Esophagus (tissue), 2 donors: ENCODE measurements around the gene TBP. TPM values are rescaled to one million over a fixed set of nuclear protein-coding genes. Genes with fewer than 3 reads are reported as not detected.
A peak's percentile ranks its signal among the peaks of the same experiment; 100 is the strongest.
"Not testable (repeated sequence)": the region's sequence is repeated elsewhere in the genome, so short reads cannot be mapped to it uniquely, and the experiment has no call there.

Experiments
- H3K27ac ChIP-seq, 2 donors: one replicate each; pipeline ENCODE4 v1.5.1; 2013; ENCODE audit warnings: low read depth in 2 of 2, mild to moderate bottlenecking in 2 of 2, inconsistent platforms in 1 of 2, low read length in 1 of 2, moderate library complexity in 1 of 2
- H3K27me3 ChIP-seq, 2 donors: one replicate each; pipeline ENCODE4 v1.6.1; 2013; ENCODE audit warnings: low read length in 2 of 2, control low read depth in 1 of 2, mild to moderate bottlenecking in 1 of 2; ENCODE audit not compliant: insufficient read depth in 2 of 2, control insufficient read depth in 1 of 2
- H3K36me3 ChIP-seq, 2 donors: one replicate each; pipeline ENCODE4 v1.6.1; 2013; ENCODE audit warnings: low read length in 1 of 2; ENCODE audit not compliant: control insufficient read depth in 2 of 2, insufficient read depth in 2 of 2
- H3K4me1 ChIP-seq, 2 donors: one replicate each; pipeline ENCODE4 v1.6.1; 2013; ENCODE audit warnings: low read length in 1 of 2; ENCODE audit not compliant: control insufficient read depth in 2 of 2, insufficient read depth in 2 of 2
- H3K4me3 ChIP-seq, 2 donors: one replicate each; pipeline ENCODE4 v1.5.1; 2013; ENCODE audit warnings: low read length in 2 of 2, mild to moderate bottlenecking in 2 of 2, low read depth in 1 of 2, moderate library complexity in 1 of 2
- H3K9me3 ChIP-seq, 2 donors: one replicate each; pipeline ENCODE4 v1.6.1; 2013; ENCODE audit warnings: mild to moderate bottlenecking in 2 of 2, low read depth in 1 of 2, low read length in 1 of 2, moderate library complexity in 1 of 2; ENCODE audit not compliant: control insufficient read depth in 2 of 2, insufficient read depth in 1 of 2
- WGBS, 2 donors: extraction: QIAGEN DNeasy Blood & Tissue Kit; methylation state at CpG; one replicate each; pipeline ENCODE4 v1.1.7; 2013; 5-methylcytosine and 5-hydroxymethylcytosine counted together
- polyA plus RNA-seq, 2 donors: library from polyadenylated mRNA; stranded (reverse); fragments of 200-250 nt; gene quantifications; one replicate each; pipeline ENCODE4 v1.2.3, GENCODE V29; 2013
- donor health status: healthy with polysubstance abuse.
- donor health status: Bipolar disorder and iron deficiency.

The TBP gene
- polyA plus RNA-seq = 1 to 10 TPM; 5.7 to 7.2 TPM

DNA sequence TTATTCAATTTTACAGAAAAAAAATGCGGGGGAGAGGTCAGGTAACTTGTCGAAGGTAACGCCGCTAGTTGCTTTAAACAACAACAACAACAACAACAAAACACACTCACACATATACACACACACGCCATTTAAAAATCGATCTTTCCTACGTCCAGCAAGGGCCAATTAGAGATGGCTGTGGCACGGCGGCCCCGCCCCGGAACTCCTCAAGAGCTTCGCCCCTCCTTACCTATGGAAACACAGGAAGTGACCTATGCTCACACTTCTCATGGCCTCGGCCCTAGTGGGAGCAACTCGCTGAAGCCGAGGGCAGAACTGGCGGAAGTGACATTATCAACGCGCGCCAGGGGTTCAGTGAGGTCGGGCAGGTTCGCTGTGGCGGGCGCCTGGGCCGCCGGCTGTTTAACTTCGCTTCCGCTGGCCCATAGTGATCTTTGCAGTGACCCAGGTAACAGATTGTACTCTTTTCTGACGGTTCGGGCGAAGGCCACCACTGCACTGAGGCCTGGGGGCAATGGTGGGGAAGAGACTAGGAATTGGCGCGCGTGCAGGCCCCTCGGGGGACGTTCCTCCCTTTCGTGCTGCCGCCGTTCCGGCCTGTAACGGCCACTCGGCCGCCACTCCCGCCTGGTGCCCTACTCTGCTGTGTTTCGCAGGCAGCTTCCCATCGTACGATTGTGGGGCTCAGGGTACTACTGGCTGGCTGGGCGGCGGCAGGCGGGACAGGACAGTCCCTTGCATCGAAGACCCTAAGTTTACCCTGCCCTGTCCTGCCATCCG, at the start of gene TBP:
Gene TBP (plus strand): TSS at position 357 of the 783 bp plus-strand sequence. CDS start 2,661 bp downstream, outside the sequence.
- WGBS, 2 donors = 0% methylated on average over 51 of the region's 51 CpGs
- peak within 1 kb of the TSS; percentile 91 to 99 for H3K27ac ChIP-seq
- H3K4me3 ChIP-seq = peak within 1 kb of the TSS; percentile 94 to 98
- no peaks in the 10 kb centered on the region for H3K27me3 ChIP-seq
- H3K9me3 ChIP-seq = no peaks in the 10 kb centered on the region
- H3K4me1 ChIP-seq = peaks cover 0 to 2% of the 10 kb centered on the region in 2 donors
- no peaks in the 10 kb centered on the region for H3K36me3 ChIP-seq

DNA sequence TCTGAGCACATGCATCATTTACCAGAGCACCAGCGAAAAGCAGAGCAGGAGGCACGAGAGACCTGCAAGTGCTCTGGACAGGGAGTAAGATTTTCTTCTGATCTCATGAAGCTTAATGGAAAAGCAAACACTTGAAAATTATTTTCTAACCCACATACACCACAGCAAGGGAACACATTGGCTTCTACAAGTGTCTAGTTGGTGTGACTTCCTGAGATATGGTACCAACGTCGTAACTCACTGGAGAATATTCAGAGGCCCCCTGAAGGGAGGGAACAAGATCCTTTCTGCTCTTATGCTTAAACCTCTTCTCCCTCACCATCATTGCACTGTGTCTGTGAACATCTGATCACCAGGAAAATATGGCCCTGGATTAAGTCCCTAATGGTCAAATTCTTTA, 49.7 kb upstream of the TBP start:
- WGBS, 2 donors = 61 to 73% methylated on average over 4 of the region's 4 CpGs
- Histone ChIP-seq H3K27ac (no peak overlapping the region), H3K36me3 (no peaks in the 10 kb centered on the region), H3K27me3 (peaks cover 0 to 5% of the 10 kb centered on the region in 2 donors), H3K4me3 (no peak overlapping the region), H3K4me1 (no peaks in the 10 kb centered on the region), H3K9me3 (peaks cover 3 to 26% of the 10 kb centered on the region in 2 donors)

DNA sequence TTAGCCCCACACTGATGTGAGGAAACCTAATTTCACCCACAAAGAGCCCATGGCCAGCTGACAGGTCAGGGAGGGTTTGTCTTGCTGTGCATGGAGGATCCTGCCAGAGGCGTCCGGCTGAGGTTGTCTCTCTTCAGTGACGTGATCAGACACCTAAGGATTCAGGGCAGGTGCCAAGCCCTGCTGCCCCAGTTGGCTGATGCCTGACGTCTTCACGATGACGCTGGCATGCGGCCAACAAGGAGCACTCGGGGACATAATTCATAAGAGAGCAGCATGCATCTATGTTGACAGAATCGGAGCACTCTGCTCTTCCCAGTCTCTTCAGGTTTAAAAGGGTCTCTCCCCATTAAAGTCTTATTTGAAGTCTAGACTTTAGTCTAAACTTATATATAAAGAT, 48.9 kb upstream of the TBP start:
- peaks cover 0 to 5% of the 10 kb centered on the region in 2 donors for H3K27me3 ChIP-seq
- no peak overlapping the region for H3K27ac ChIP-seq
- no peak overlapping the region for H3K4me3 ChIP-seq
- WGBS, 2 donors = 29 to 33% methylated on average over 9 of the region's 9 CpGs
- H3K9me3 ChIP-seq = peaks cover 3 to 26% of the 10 kb centered on the region in 2 donors
- H3K4me1 ChIP-seq = no peaks in the 10 kb centered on the region
- H3K36me3 ChIP-seq = no peaks in the 10 kb centered on the region

DNA sequence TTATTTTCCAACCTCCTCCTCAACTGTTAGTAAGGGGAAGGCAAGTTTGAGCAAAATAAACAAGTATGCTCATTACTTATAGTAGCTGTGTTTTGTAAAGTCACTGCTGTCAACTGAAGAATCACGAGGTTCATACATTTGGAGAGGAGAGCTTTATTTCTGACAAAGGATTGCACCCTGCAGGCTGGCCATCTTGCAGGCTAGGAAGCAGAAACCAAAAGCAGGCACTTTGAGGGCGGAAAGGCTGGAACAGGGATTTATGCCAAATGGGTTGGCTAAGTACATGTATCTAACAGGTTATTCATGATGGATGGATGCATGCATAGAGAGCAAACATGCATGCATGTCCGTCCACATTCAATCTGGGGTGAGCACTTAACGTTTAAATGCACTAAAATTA, 47.7 kb upstream of the TBP start:
- Histone ChIP-seq H3K27ac (no peak overlapping the region), H3K4me1 (no peaks in the 10 kb centered on the region), H3K4me3 (no peak overlapping the region), H3K36me3 (no peaks in the 10 kb centered on the region), H3K27me3 (peaks cover 0 to under 1% of the 10 kb centered on the region in 2 donors), H3K9me3 (peaks cover 3 to 21% of the 10 kb centered on the region in 2 donors)
- 59 to 63% methylated on average over 4 of the region's 4 CpGs for WGBS, 2 donors

DNA sequence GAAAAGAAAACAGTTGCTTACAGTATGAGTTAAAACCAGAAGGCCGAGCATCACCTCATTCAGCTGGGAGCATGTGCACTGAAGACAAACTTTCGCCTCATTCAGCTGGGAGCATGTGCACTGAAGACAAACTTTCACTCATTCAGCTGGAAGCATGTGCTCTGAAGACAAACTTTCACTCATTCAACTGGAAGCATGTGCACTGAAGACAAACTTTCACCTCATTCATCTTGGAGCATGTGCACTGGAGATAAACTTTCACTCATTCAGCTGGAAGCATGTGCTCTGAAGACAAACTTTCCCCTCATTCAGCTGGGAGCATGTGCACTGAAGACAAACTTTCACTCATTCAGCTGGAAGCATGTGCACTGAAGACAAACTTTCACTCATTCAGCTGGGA, 46.4 kb upstream of the TBP start:
- H3K27ac ChIP-seq, H3K4me1 ChIP-seq, H3K27me3 ChIP-seq, H3K9me3 ChIP-seq, H3K4me3 ChIP-seq, H3K36me3 ChIP-seq: not testable (repeated sequence)
- 83 to 90% methylated on average over 2 of the region's 2 CpGs for WGBS, 2 donors

DNA sequence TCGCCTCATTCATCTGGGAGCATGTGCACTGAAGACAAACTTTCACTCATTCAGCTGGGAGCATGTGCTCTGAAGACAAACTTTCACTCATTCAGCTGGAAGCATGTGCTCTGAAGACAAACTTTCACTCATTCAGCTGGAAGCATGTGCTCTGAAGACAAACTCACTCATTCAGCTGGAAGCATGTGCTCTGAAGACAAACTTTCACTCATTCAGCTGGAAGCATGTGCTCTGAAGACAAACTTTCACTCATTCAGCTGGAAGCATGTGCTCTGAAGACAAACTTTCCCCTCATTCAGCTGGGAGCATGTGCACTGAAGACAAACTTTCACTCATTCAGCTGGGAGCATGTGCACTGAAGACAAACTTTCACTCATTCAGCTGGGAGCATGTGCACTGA, 45.9 kb upstream of the TBP start:
- H3K9me3 ChIP-seq, H3K27me3 ChIP-seq, H3K36me3 ChIP-seq, H3K27ac ChIP-seq, H3K4me1 ChIP-seq, H3K4me3 ChIP-seq: not testable (repeated sequence)
- WGBS, 2 donors = 86 to 100% methylated on average over 1 of the region's 1 CpG

DNA sequence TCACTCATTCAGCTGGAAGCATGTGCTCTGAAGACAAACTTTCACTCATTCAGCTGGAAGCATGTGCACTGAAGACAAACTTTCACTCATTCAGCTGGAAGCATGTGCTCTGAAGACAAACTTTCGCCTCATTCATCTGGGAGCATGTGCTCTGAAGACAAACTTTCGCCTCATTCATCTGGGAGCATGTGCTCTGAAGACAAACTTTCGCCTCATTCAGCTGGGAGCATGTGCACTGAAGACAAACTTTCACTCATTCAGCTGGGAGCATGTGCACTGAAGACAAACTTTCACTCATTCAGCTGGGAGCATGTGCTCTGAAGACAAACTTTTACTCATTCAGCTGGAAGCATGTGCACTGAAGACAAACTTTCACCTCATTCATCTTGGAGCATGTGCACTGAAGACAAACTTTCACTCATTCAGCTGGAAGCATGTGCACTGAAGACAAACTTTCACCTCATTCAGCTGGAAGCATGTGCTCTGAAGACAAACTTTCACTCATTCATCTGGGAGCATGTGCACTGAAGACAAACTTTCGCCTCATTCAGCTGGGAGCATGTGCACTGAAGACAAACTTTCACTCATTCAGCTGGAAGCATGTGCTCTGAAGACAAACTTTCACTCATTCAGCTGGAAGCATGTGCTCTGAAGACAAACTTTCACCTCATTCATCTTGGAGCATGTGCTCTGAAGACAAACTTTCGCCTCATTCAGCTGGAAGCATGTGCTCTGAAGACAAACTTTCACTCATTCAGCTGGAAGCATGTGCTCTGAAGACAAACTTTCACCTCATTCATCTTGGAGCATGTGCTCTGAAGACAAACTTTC, 45.1 kb upstream of the TBP start:
- H3K9me3 ChIP-seq, H3K36me3 ChIP-seq, H3K27ac ChIP-seq, H3K4me3 ChIP-seq, H3K4me1 ChIP-seq, H3K27me3 ChIP-seq: not testable (repeated sequence)
- 81 to 83% methylated on average over 5 of the region's 5 CpGs for WGBS, 2 donors

DNA sequence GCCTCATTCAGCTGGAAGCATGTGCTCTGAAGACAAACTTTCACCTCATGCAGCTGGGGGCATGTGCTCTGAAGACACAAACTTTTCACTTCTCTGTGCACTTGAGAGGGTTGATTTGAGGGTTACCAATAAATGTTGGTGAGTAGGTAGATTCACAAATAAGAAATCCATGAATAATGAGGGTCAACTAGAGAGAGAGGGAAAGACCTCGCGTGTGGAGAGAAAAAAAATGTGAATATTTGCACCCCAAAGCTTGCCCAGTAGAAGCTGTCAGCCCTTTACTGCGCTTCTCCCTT, 44.5 kb upstream of the TBP start:
- no peaks in the 10 kb centered on the region for H3K9me3 ChIP-seq
- peaks cover 0 to 4% of the 10 kb centered on the region in 2 donors for H3K4me1 ChIP-seq
- H3K4me3 ChIP-seq = no peak overlapping the region
- no peaks in the 10 kb centered on the region for H3K36me3 ChIP-seq
- no peaks in the 10 kb centered on the region for H3K27me3 ChIP-seq
- H3K27ac ChIP-seq = no peak overlapping the region
- WGBS, 2 donors = 85 to 86% methylated on average over 3 of the region's 3 CpGs

DNA sequence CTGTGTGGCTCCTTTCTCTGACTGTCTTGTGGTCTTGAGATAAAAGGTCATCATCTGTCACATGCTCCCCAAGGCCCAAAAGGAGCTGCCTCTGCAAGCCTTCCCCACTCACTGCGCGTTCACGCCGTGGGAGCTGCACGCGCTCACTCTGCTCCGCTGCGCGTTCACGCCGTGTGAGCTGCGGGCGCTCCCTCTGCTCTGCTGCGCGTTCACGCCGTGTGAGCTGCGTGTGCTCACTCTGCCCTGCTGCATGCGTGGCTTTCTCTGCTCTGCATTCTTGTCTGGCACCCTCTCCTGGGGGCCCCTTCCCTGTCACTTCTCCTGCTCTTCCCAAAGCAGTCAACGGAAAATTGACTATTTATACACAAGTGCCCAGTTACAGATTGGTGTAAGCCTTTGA, 43.5 kb upstream of the TBP start:
- WGBS, 2 donors = 94 to 95% methylated on average over 20 of the region's 20 CpGs
- H3K27ac ChIP-seq = no peak overlapping the region
- H3K9me3 ChIP-seq = no peaks in the 10 kb centered on the region
- H3K36me3 ChIP-seq = no peaks in the 10 kb centered on the region
- no peak overlapping the region for H3K4me3 ChIP-seq
- H3K4me1 ChIP-seq = peaks cover 0 to 4% of the 10 kb centered on the region in 2 donors
- no peaks in the 10 kb centered on the region for H3K27me3 ChIP-seq
